ENCODE data around the gene AKAP17A.
"Not testable (repeated sequence)": the region's sequence is repeated elsewhere in the genome, so short reads cannot be mapped to it uniquely, and the experiment has no call there.

Gene AKAP17A, protein sequence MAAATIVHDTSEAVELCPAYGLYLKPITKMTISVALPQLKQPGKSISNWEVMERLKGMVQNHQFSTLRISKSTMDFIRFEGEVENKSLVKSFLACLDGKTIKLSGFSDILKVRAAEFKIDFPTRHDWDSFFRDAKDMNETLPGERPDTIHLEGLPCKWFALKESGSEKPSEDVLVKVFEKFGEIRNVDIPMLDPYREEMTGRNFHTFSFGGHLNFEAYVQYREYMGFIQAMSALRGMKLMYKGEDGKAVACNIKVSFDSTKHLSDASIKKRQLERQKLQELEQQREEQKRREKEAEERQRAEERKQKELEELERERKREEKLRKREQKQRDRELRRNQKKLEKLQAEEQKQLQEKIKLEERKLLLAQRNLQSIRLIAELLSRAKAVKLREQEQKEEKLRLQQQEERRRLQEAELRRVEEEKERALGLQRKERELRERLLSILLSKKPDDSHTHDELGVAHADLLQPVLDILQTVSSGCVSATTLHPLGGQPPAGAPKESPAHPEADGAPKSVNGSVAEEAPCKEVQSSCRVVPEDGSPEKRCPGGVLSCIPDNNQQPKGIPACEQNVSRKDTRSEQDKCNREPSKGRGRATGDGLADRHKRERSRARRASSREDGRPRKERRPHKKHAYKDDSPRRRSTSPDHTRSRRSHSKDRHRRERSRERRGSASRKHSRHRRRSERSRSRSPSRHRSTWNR
- total RNA-seq: 130 to 228 (median 178) reads per million in 3 experiments

GRCh38 chrX:1591102-1591862 is at the start of gene AKAP17A:
TSS of gene AKAP17A (plus strand) at chrX:1591604. CDS start at chrX:1593463, 1,859 bp downstream.
- peak; percentile 97 for DNase-seq

GRCh38 chrX:1542994-1543725 is 48.2 kb upstream of the AKAP17A start:
- DNase-seq: no peak

GRCh38 chrX:1545776-1546408 is 45.5 kb upstream of the AKAP17A start:
- no peak for DNase-seq

DNA sequence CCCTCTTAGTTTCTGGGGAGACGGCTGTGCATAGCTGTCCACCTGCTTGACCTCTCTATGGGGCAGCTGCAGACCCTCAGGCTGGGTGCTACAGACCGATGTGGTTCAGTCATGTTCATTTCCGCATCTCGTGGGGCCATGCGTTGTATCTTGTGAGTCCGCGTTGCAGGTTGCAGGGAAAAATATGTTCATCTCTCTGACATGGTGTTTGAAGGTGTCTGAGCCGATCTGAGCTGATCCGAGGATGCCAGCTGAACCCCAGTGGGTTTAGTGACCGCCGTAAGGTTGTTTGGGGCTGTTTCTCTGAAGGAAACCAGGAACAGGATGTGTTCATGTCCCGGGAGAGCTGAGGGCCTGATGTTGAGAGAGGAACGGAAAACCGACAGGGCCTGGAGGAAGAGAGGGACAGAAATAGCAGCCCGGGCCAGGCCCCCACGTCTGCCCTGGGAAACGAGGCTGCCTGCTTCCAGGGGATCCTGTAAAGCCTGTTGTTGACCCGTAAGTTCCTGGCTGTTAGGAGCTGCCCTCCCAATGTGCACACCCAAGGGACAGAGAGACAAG is 44.6 kb upstream of the AKAP17A start:
- DNase-seq: no peak

DNA sequence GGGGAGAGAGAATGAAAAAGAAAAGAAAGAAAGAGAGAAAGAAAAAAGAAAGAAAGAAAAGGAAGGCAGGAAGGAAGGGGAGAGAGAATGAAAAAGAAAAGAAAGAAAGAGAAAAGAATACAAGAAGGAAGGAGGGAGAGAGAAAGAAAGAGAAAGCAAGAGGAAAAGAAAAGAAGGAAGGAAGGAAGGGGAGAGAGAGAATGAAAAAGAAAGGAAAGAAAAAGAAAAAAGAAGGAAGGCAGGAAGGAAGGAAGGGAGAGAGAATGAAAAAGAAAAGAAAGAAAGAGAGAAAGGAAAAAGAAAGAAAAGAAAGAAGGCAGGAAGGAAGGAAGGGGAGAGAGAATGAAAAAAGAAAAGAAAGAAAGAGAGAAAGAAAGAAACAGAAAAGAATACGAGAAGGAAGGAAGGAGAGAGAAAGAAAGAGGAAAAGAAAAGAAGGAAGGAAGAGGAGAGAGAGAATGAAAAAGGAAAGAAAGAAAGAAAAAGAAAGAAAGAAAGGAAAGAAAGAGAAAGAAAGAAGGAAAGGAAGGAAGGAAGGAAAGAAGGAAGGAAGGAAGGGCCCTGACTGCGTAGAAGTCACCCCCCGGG is 39.4 kb upstream of the AKAP17A start:
- no peak for DNase-seq

GRCh38 chrX:1554469-1555210 is 36.8 kb upstream of the AKAP17A start:
- peak; percentile 81 for DNase-seq

- DNase-seq: no peak
These were observed 36.0 kb upstream of the AKAP17A start for GRCh38 chrX:1555370-1555769.

GRCh38 chrX:1557442-1557841 is 34.0 kb upstream of the AKAP17A start:
- DNase-seq: not testable (repeated sequence)

DNA sequence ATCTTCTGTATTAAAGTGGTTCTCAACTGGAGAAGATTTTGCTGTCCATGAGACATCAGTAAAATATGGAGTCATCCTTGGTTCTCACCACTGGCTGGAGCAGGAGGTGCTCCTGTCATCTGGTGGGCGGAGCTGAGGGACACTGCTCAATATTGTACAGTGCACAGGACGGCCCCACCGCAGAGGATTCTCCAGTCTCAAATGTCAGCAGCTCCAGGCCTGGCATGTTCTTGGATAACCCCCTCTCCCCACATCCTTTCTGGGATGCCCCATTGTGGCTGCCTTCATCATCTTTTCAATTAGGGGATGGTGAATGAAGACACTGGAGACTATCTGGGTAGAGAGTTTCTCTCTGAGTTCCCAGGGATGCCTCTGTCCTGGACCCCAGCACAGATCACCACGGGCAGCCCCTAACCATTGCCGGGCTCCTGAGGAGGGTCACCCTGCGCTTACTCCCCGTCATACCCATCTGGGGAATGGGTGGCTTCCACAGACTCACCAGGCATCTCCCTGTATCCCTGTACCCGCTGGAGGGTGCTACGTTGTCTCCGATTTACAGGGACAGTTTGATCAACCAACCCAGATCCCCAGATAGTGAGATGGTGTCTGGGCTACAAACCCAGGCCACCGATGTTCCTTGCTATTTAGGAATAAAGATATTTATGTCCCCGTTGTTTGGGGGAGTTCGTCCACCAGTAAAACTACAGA is 32.5 kb upstream of the AKAP17A start:
- no peak for DNase-seq

GRCh38 chrX:1561164-1561563 is 30.2 kb upstream of the AKAP17A start:
- DNase-seq: no peak

DNA sequence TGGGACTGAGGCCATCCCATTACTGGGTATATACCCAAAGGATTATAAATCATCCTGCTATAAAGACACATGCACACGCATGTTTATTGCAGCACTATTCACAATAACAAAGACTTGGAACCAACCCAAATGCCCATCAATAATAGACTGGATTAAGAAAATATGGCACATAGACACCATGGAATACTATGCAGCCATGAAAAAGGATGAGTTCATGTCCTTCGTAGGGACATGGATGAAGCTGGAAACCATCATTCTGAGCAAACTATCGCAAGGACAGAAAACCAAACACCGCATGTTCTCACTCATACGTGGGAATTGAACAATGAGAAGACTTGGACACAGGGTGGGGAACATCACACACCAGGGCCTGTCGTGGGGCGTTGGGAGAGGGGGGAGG is 27.3 kb upstream of the AKAP17A start:
- DNase-seq: not testable (repeated sequence)

DNA sequence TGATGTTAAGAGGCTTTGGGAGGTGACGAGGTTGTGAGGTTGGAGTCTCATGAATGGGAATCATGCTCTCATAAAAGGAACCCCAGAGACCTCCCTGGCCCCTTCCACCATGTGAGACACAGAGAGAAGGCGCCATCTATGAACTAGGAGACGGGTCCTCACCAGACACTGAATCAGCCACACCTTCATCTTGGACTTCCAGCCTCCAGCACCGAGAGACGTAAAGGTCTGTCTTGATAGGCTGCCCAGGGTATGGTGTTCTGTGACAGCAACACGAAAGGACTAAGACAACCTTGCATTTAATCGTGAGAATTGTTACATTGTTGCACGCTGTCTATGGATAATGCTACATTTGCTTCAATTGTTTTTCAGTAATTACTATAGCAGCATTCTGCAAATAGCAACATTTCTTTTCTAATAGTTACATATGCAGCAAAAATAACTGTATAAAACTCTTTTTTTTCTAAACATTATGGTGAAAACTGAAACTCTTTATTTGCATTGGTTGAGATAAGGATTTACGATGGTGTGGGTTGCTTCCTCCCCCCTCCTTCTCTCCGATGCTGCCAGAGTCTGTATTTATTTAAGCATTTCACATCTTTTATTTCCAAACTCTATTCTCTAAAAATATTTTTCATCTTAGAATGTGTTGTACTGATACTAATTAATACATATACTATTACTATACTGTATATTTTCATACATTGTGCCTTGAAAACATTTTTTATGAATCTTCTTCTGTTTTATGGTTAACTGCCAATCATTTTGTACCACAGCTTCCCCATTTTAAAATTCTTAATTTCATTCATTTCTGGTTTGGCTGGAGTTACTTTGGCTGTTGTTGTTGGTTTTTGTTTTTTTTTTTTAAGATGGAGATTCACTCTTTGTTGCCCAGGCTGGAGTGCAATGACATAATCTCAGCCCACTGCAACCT is 26.4 kb upstream of the AKAP17A start:
- no peak for DNase-seq

- DNase-seq: not testable (repeated sequence)
These were observed 17.2 kb upstream of the AKAP17A start for GRCh38 chrX:1574181-1574580.

- DNase-seq: peak; percentile 54
These were observed 15.0 kb upstream of the AKAP17A start for GRCh38 chrX:1576201-1576992.

- DNase-seq: no peak
These were observed 13.6 kb upstream of the AKAP17A start for GRCh38 chrX:1577845-1578244.

DNA sequence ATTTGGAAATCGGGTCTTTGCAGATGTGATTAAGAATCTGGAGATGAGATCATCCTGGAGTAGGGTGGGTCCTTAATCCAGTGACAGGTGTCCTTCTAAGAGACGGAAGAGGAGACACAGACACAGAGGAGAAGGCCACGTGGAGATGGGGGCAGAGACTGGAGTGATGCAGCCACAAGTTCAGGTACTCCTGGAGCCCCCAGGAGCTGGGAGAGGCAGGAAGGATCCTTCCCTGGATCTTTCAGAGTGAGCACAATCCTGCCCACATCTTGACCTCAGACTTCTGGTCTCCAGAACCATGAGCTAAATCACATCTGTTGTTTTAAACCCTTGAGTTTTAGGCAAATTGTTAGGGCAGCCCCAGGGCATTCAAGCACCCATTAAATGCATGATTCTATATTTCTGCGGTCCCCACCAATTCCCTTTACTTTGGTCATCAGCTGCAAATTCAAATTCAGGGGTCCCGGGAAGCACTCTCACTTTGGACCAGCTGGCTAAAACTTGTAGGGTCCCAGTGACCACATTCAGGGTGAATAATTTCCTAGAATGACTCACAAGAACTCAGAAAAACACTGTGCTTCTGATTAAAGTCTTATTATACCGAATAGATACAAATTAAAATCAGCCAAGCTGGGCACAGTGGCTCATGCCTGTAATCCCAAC is 12.8 kb upstream of the AKAP17A start:
- no peak for DNase-seq

DNA sequence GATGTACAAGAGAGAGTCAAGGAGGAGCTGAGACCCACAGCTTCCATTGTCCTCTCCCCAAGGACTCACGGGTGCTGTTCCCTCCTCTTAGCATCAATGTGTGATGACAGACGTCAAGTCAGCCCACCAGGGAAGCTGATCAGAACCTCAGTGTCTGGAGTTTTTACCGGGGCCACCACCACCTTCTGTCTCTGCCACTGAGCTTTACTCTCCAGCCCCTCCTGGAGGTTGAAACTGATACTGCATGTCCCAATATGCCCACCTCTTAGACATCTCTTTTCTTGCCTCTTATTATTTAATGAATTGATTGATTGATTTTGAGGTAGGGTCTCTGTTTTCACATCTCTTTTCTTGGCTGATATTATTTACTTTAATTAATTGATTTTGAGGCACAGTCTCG is 10.3 kb upstream of the AKAP17A start:
- DNase-seq: peak; percentile 65

All from central memory CD4-positive, alpha-beta T cell (primary cell).